ENCODE data around the gene IL22.

Gene IL22

GRCh38 chr12:68206446-68206845 lies 47.0 kb downstream of the IL22 start:
- DNase-seq (ENCODE audit: low read depth in 1 of 2, low spot score in 1 of 2): no peak
- TF ChIP-seq POLR2AphosphoS5 (IDR thresholded peaks at IDR 0.05; ENCODE audit: low read depth) (no peak), CTCF (IDR thresholded peaks at IDR 0.05; ENCODE audit: insufficient read depth, low read length) (no peak), REST (IDR thresholded peaks at IDR 0.05; ENCODE audit: insufficient replicate concordance, low read depth) (no peak), SPI1 (IDR thresholded peaks at IDR 0.05; ENCODE audit: borderline replicate concordance, low read depth) (no peak), GABPA (IDR thresholded peaks at IDR 0.05; ENCODE audit: low read depth) (no peak)
- Histone ChIP-seq H3K27me3 (ENCODE audit: insufficient read depth, poor library complexity, severe bottlenecking) (no peaks in the 10 kb centered on the region), H3K27ac (replicated peaks) (no peak overlapping the region), H3K4me3 (replicated peaks; ENCODE audit: insufficient read depth, low read length) (no peak overlapping the region)

- TF ChIP-seq POLR2AphosphoS5 (IDR thresholded peaks at IDR 0.05; ENCODE audit: low read depth) (no peak), REST (IDR thresholded peaks at IDR 0.05; ENCODE audit: insufficient replicate concordance, low read depth) (no peak)
- H3K4me3 ChIP-seq (replicated peaks; ENCODE audit: insufficient read depth, low read length): no peak overlapping the region
- H3K27ac ChIP-seq (replicated peaks): no peak overlapping the region
- no peak for DNase-seq (ENCODE audit: low read depth in 1 of 2, low spot score in 1 of 2)
- peaks cover 4% of the 10 kb centered on the region for H3K27me3 ChIP-seq (ENCODE audit: insufficient read depth, poor library complexity, severe bottlenecking)
Measured at GRCh38 chr12:68203460-68203875, 49.9 kb downstream of the IL22 start.

GRCh38 chr12:68200854-68201253 lies 52.5 kb downstream of the IL22 start:
- no peak overlapping the region for H3K27ac ChIP-seq (replicated peaks)
- peaks cover 4% of the 10 kb centered on the region for H3K27me3 ChIP-seq (ENCODE audit: insufficient read depth, poor library complexity, severe bottlenecking)
- DNase-seq (ENCODE audit: low read depth in 1 of 2, low spot score in 1 of 2): no peak
- H3K4me3 ChIP-seq (replicated peaks; ENCODE audit: insufficient read depth, low read length): no peak overlapping the region
- TF ChIP-seq GABPA (IDR thresholded peaks at IDR 0.05; ENCODE audit: low read depth) (no peak), SPI1 (IDR thresholded peaks at IDR 0.05; ENCODE audit: borderline replicate concordance, low read depth) (no peak), REST (IDR thresholded peaks at IDR 0.05; ENCODE audit: insufficient replicate concordance, low read depth) (no peak)

- TF ChIP-seq REST (IDR thresholded peaks at IDR 0.05; ENCODE audit: insufficient replicate concordance, low read depth) (no peak), CTCF (IDR thresholded peaks at IDR 0.05; ENCODE audit: insufficient read depth, low read length) (no peak), GABPA (IDR thresholded peaks at IDR 0.05; ENCODE audit: low read depth) (no peak), SPI1 (IDR thresholded peaks at IDR 0.05; ENCODE audit: borderline replicate concordance, low read depth) (no peak), POLR2AphosphoS5 (IDR thresholded peaks at IDR 0.05; ENCODE audit: low read depth) (no peak)
- Histone ChIP-seq H3K4me3 (replicated peaks; ENCODE audit: insufficient read depth, low read length) (no peak overlapping the region), H3K27ac (replicated peaks) (no peak overlapping the region), H3K27me3 (ENCODE audit: insufficient read depth, poor library complexity, severe bottlenecking) (peaks cover 5% of the 10 kb centered on the region)
- no peak for DNase-seq (ENCODE audit: low read depth in 1 of 2, low spot score in 1 of 2)
Measured at GRCh38 chr12:68199127-68199526, 54.3 kb downstream of the IL22 start.

Measured in HL-60 (cell line).